HEK293 (cell line): ENCODE measurements around the gene ARHGEF28.

Experiments
- HOXC10 ChIP-seq: sonication (generic); formaldehyde crosslinking; IDR thresholded peaks from 2 replicates; pipeline ENCODE4 v1.8.1; 2023; ENCODE audit warnings: mild to moderate bottlenecking, missing genetic modification reagents
- SALL2 ChIP-seq: fragments of 450-650 bp; formaldehyde crosslinking; IDR thresholded peaks from 2 replicates; pipeline ENCODE4 v1.5.0; 2017; ENCODE audit warnings: missing biosample characterization, mild to moderate bottlenecking, missing genetic modification characterization, borderline replicate concordance
- ZBTB8A ChIP-seq: fragments of 450-650 bp; formaldehyde crosslinking; IDR thresholded peaks from 2 replicates; pipeline ENCODE4 v1.5.1; 2016; ENCODE audit warnings: missing biosample characterization, missing genetic modification characterization
- ZFP37 ChIP-seq: fragments of 450-650 bp; formaldehyde crosslinking; IDR thresholded peaks from 2 replicates; pipeline ENCODE4 v1.5.1; 2016; ENCODE audit warnings: missing biosample characterization, missing genetic modification characterization
- ZNF211 ChIP-seq: fragments of 450-650 bp; formaldehyde crosslinking; IDR thresholded peaks from 2 replicates; pipeline ENCODE4 v1.5.1; 2016; ENCODE audit warnings: low read depth, missing biosample characterization, missing genetic modification characterization
- ZNF274 ChIP-seq, 2 experiments: fragments of 200-500 bp in 1 of 2; fragments of 450-650 bp in 1 of 2; sonication (Bioruptor generic) in 1 of 2; formaldehyde crosslinking in 1 of 2; IDR thresholded peaks; 2 replicates each; pipeline versions ENCODE4 v1.5.1 to v1.6.1; 2014 to 2016; ENCODE audit warnings: borderline replicate concordance in 1 of 2, inconsistent platforms in 1 of 2, low read length in 1 of 2, missing biosample characterization in 1 of 2, missing genetic modification characterization in 1 of 2
- ZNF529 ChIP-seq: fragments of 450-650 bp; formaldehyde crosslinking; IDR thresholded peaks from 2 replicates; pipeline ENCODE4 v1.5.1; 2017; ENCODE audit warnings: missing genetic modification characterization, missing biosample characterization; ENCODE audit not compliant: insufficient replicate concordance
- TF ChIP-seq, protein P1 (sequence below): fragments of 450-650 bp; formaldehyde crosslinking; IDR thresholded peaks from 2 replicates; pipeline ENCODE4 v1.5.1; 2016; ENCODE audit warnings: missing biosample characterization, missing genetic modification characterization
- TF ChIP-seq, protein P2 (sequence below): fragments of 450-650 bp; formaldehyde crosslinking; IDR thresholded peaks from 2 replicates; pipeline ENCODE4 v1.5.1; 2016; ENCODE audit warnings: missing biosample characterization, missing genetic modification characterization
- TF ChIP-seq, protein P3 (sequence below): fragments of 450-650 bp; formaldehyde crosslinking; IDR thresholded peaks from 2 replicates; pipeline ENCODE4 v1.5.1; 2016; ENCODE audit warnings: missing biosample characterization, missing genetic modification characterization

DNA sequence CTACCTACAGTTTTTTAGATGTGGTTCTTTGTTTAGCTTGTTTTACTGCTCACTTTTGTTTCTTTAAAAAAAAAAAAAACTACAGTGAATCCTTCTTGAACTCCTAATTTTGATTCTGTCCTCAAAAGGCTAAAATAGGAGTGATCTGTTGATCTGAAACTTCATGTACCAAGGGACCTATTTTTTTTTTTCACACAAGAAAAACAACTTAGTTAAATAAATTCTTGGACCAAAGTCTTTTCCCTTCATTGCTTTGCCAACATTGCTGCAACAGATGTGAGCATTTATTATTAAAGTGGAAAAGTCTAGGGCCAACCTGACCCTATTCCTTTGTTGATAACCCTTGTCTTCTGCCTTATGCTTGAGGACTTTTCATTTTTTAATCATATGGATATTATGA is 236.8 kb downstream of the ARHGEF28 start:
- TF ChIP-seq, protein P1, sequence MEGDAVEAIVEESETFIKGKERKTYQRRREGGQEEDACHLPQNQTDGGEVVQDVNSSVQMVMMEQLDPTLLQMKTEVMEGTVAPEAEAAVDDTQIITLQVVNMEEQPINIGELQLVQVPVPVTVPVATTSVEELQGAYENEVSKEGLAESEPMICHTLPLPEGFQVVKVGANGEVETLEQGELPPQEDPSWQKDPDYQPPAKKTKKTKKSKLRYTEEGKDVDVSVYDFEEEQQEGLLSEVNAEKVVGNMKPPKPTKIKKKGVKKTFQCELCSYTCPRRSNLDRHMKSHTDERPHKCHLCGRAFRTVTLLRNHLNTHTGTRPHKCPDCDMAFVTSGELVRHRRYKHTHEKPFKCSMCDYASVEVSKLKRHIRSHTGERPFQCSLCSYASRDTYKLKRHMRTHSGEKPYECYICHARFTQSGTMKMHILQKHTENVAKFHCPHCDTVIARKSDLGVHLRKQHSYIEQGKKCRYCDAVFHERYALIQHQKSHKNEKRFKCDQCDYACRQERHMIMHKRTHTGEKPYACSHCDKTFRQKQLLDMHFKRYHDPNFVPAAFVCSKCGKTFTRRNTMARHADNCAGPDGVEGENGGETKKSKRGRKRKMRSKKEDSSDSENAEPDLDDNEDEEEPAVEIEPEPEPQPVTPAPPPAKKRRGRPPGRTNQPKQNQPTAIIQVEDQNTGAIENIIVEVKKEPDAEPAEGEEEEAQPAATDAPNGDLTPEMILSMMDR (tag by site-specific recombination): no peak
- TF ChIP-seq, protein P2, sequence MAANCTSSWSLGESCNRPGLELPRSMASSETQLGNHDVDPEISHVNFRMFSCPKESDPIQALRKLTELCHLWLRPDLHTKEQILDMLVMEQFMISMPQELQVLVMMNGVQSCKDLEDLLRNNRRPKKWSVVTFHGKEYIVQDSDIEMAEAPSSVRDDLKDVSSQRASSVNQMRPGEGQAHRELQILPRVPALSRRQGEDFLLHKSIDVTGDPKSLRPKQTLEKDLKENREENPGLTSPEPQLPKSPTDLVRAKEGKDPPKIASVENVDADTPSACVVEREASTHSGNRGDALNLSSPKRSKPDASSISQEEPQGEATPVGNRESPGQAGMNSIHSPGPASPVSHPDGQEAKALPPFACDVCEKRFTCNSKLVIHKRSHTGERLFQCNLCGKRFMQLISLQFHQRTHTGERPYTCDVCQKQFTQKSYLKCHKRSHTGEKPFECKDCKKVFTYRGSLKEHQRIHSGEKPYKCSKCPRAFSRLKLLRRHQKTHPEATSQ (tag by site-specific recombination): no peak
- no peak for TF ChIP-seq ZNF274 (IDR thresholded peaks at IDR 0.05; ENCODE audit: low read length)
- no peak for TF ChIP-seq ZNF274 (tag by site-specific recombination; IDR thresholded peaks at IDR 0.05; ENCODE audit: borderline replicate concordance)
- no peak for TF ChIP-seq ZFP37 (tag by site-specific recombination)
- no peak for TF ChIP-seq HOXC10 (CRISPR knock-in tag)
- TF ChIP-seq, protein P3, sequence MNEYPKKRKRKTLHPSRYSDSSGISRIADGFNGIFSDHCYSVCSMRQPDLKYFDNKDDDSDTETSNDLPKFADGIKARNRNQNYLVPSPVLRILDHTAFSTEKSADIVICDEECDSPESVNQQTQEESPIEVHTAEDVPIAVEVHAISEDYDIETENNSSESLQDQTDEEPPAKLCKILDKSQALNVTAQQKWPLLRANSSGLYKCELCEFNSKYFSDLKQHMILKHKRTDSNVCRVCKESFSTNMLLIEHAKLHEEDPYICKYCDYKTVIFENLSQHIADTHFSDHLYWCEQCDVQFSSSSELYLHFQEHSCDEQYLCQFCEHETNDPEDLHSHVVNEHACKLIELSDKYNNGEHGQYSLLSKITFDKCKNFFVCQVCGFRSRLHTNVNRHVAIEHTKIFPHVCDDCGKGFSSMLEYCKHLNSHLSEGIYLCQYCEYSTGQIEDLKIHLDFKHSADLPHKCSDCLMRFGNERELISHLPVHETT: no peak
- no peak for TF ChIP-seq ZNF529 (tag by site-specific recombination)
- no peak for TF ChIP-seq ZNF211 (tag by site-specific recombination)
- TF ChIP-seq SALL2 (tag by site-specific recombination): no peak
- no peak for TF ChIP-seq ZBTB8A
